HT1080 (cell line): ENCODE data around the gene SLC12A4. TPM values are rescaled to one million over a fixed set of nuclear protein-coding genes. Genes with fewer than 3 reads are reported as not detected.
A peak's percentile ranks its signal among the peaks of the same experiment; 100 is the strongest.
"Not testable (repeated sequence)": the region's sequence is repeated elsewhere in the genome, so short reads cannot be mapped to it uniquely, and the experiment has no call there.

Experiments used
- DNase-seq: peaks from one replicate; pipeline ENCODE4 v3.0.0-alpha.2; 2015; ENCODE audit warnings: low read depth
- total RNA-seq: library from RNA; depleted of rRNA; stranded (reverse); fragments of >200 nt; shearing (Covaris generic); gene quantifications from 2 replicates; pipeline ENCODE4 v1.2.3, GENCODE V29; 2014

Gene SLC12A4
- total RNA-seq, 1 experiment from 2014 or later: 17.3 TPM

- no peak for DNase-seq
Measured at GRCh38 chr16:67928147-67928546, 40.3 kb downstream of the SLC12A4 start.

DNA sequence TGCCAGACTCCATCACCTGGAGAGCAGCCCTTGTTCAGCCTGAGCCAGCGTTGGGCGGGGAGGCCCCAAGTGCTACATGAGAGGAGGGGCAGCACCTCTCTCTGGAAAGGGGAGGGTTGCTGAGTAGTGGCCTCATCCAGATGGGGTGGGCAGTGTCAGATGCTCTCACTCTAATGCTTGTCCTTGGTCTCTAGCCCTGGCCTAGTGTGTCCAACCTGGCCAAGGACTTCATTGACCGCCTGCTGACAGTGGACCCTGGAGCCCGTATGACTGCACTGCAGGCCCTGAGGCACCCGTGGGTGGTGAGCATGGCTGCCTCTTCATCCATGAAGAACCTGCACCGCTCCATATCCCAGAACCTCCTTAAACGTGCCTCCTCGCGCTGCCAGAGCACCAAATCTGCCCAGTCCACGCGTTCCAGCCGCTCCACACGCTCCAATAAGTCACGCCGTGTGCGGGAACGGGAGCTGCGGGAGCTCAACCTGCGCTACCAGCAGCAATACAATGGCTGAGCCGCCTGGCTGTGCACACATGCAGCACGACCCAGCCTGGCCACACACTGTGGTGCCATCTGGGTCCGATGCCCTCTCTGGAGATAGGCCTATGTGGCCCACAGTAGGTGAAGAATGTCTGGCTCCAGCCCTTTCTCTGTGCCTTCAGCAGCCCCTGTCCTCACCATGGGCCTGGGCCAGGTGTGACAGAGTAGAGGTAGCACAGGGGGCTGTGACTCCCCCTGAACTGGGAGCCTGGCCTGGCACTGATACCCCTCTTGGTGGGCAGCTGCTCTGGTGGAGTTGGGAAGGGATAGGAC lies 41.1 kb downstream of the SLC12A4 start:
- no peak for DNase-seq

DNA sequence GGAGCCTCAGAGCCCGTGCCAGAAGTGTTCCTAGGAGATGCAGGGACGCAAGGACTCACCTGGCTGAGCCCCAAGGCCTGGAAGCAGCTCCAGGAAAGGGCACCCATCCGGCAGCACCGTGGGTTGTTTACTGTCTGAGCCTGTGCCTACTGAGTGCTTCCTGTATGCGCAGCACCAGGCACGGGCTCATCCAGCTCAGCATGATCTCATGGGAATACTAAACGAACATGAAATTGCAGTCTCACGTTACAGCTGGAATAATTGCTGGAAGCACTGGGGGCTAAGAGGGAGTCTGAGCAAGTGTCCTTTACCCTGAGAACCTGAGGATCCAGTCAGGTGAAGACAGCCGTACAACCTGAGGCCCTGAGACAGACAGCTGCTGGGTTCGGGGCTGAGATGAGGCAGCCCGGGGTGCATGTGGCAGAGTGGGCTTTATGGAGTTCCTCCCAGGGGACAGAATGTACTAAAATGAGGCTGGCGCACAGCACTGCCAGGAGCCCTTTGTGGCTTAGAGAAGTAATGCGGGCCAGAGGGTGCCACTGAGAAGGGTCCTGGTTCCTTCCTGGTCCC lies 42.2 kb downstream of the SLC12A4 start:
- peak; percentile 51 for DNase-seq

GRCh38 chr16:67924140-67924906 lies 44.1 kb downstream of the SLC12A4 start:
- DNase-seq: no peak

- DNase-seq: no peak
Measured at GRCh38 chr16:67923414-67924116, 44.9 kb downstream of the SLC12A4 start.

DNA sequence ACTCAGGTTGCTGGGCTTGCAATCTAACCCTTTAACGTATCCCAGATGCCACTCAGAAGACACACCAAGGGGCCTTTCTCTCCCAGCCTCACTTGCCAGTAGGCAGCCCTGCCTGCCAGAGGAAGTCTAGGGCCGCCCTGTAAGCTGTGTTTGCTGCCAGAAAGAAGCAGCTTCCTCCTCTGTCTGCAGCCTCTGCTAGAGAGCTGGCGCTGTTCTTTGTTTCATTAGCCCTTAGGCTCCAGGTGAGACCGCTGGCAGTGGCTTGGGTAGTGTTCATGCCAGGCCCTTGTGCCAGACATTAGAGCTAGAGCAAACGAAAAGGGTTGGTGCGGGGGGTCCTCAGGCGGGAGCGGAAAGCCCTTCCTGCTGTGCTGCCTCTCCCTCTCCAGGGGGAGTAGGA lies 45.7 kb downstream of the SLC12A4 start:
- DNase-seq: no peak

DNA sequence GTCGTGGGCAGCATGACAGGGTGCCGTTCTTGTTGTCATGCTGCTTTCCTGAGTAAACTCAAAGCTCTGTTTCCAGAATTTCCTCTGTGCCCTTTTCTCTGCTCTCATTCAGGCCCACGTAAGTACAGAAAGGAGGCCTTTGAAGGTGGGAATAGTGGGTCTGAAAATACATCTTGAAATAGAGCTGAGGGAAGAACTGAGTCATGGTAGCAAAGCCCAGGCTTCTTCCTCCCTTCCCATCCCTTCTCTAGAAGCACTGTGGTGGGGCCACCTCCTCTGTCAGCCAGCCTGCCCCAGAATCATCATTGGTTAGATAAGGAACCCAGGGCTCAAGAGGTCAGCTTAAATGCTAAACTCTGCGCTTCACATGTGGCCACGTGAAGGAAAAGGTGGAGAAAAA lies 46.2 kb downstream of the SLC12A4 start:
- no peak for DNase-seq

DNA sequence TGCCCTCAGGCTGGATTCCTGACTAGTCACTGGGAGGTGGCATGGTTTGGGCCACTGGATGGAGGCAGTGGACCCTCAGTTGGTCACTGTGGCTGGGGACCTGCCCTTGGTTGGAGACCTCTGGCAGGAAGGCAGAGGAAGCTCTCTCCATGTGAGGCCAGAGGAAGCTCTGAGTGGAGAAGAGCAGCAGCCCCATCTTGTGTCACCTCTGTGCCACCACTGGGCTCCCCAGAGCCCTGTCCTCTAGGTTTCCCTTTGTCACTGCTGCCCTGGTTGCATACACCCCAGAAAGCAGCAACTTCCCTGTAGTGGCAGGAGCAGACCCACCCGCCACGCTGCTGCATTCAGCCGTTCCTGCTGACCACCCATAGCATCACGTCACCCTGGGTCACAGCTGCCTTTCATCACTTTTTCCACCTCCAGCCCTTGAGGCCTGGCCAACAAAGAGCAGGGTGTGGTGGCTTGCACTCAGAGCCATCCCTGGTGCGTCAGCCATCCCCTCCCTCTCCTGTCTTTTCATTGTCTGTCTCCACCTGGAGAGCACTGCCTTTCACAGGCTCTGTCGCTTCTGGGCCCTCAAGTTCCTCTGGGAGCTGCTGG lies 48.7 kb downstream of the SLC12A4 start:
- no peak for DNase-seq

DNA sequence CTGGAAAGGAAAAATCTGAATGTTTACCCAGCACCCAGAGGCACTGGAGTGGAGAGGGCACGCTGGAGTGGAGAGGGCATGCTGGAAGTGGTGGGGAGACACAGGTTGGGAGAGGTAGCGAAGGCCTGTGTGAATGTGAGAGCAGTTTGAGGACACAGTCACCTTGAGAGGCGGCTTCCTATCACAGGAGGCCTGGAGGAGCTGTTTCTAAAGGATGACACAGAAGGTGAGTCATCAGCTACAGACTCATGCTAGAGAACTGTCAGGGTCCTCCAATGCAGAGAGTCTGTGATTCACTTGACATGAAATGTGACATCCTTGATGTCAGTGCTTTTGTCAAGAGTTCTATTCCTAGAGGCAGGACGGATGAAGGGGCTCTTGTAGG lies 50.6 kb downstream of the SLC12A4 start:
- DNase-seq: peak; percentile 94

DNA sequence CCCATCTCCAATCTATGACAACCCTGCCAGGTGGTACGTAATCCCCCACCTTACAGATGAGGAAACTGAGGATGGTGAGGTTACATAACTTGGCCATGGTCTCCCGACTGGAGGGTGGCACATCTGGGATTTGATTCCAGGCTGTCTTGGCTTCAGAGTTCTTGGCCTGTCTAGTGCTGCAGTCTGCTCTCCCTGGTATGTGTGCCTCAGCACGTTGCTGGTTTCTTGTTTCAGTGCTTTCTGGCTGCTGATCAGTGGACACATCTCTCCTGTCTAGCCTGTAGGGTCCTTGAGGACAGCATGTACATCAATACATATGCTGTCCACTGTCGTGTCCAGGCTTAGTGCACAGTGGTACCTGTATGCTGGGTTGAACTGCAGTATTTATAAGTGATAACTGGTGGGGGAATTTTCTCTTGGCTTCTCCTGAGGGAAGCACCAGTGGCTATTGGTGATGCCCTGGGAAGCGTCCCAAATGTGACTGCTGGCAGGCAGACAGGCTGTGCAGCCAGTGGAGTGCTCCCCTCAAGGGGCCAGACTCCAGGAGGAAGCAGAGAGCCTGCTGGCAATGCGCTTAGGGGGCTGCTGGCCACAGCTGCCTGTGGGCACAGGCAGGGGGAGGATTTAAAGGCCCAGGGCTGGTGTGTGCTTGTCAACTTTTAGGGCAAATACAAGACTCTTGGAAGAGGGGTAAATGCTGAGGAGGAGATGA lies 51.1 kb downstream of the SLC12A4 start:
- no peak for DNase-seq

GRCh38 chr16:67915831-67916723 lies 52.4 kb downstream of the SLC12A4 start:
- peak; percentile 61 for DNase-seq

GRCh38 chr16:67915496-67915769 lies 53.0 kb downstream of the SLC12A4 start:
- DNase-seq: not testable (repeated sequence)

DNA sequence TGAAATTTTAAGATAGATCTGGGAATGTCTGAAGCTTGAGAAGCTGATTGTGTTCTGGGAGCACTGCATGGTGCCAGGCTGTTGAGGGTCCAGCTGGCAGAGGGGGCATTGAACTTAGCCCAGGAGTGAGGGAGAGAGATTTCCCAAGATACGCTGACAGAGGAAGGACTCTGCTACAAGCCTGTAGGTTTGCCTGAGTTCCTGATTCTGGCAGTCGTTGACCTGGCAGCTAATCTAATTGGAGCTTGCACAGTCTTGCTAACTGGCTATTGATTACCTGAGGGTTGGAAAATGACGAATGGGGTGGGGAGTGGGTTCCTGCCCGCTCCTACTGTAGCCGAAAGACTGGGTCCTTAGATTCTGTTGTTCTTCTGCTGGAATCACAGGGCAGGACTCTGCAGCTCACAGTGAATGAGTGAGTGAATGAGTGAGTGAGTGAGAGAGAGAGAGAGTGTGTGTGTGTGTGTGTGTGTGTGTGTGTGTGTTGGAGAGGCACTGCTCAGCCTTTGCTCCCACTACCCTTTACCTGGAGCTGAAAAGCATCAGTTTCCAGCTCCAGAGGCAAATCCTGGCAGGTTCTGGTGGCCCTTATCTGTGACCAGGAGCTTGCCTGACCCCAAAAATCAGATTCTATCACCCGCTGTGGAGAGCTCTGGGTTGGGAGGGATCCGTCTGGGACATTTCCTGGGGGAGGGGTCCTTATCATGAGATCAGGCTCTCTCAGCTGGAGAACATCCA lies 53.5 kb downstream of the SLC12A4 start:
- no peak for DNase-seq

- DNase-seq: peak; percentile 40
Measured at GRCh38 chr16:67910158-67910557, 58.3 kb downstream of the SLC12A4 start.

GRCh38 chr16:67909056-67909742 lies 59.2 kb downstream of the SLC12A4 start:
- DNase-seq: no peak

DNA sequence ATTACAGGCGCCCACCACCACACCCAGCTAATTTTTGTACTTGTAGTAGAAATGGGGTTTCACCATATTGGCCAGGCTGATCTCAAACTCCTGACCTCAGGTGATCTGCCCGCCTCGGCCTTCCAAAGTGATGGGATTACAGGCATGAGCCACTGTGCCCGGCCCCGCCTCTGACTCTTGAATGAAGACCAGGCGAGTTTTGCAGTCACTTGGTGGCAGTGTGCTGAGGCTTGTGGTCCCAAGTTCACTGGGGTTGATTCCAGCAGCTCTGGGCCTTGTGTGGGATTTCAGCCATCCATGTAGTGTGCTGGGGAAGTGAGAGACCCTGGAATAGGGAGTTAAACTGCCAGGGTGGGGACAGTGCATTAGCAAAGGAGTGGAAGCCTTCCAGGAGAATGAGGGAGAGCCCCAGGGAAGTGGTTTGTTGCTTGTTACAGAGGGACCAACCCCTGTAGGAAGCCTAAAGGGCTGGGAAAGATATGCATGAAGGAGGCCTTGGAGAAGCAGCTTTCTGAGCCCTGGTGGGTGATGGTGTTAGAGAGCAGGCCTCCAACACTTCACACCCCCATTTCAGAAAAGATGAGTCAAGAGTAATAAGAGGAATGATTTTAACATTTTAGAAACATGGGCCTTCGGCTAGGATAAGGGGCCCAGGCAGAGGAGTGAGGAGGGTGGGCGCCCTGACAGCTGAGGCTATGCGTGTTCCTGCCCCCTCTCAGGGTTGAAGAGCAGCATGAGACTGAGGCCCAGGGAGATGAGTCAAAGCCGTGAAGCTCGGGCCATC lies 60.8 kb downstream of the SLC12A4 start:
- no peak for DNase-seq

- DNase-seq: no peak
Measured at GRCh38 chr16:67902831-67903230, 65.6 kb downstream of the SLC12A4 start.

- DNase-seq: no peak
Measured at GRCh38 chr16:67901734-67902133, 66.7 kb downstream of the SLC12A4 start.
